Uterus (tissue), 4 donors: ENCODE results near the gene SLC66A2. TPM values are rescaled to one million over a fixed set of nuclear protein-coding genes. Genes with fewer than 3 reads are reported as not detected.

ENCODE experiments used
- DNase-seq, 2 donors: peaks; one replicate each; pipeline ENCODE4 v3.0.0-alpha.2; 2019 to 2020
- H3K27ac ChIP-seq, 2 donors: fragments of 200-600 bp; sonication (generic); 1 replicate in 1 of 2; 2 replicates in 1 of 2; pipeline ENCODE4 v1.5.1; 2016 to 2018
- H3K27me3 ChIP-seq, 2 donors: fragments of 200-600 bp; sonication (generic); one replicate each; pipeline ENCODE4 v1.5.1; 2018 to 2019; ENCODE audit warnings: control low read depth in 1 of 2
- H3K36me3 ChIP-seq, 2 donors: fragments of 200-600 bp; sonication (generic); one replicate each; pipeline ENCODE4 v1.5.1; 2019; ENCODE audit warnings: control low read depth in 1 of 2
- H3K4me1 ChIP-seq, 2 donors: fragments of 200-600 bp; sonication (generic); one replicate each; pipeline ENCODE4 v1.5.1; 2018 to 2019; ENCODE audit warnings: control low read depth in 1 of 2
- H3K4me3 ChIP-seq, 2 donors: fragments of 200-600 bp; sonication (generic); 1 replicate in 1 of 2; 2 replicates in 1 of 2; pipeline ENCODE4 v1.5.1; 2018 to 2019; ENCODE audit warnings: mild to moderate bottlenecking in 1 of 2
- H3K9me3 ChIP-seq, 2 donors: fragments of 200-600 bp; sonication (generic); one replicate each; pipeline ENCODE4 v1.5.1; 2019; ENCODE audit warnings: control low read depth in 1 of 2
- CTCF ChIP-seq, 4 experiments: fragments of 200-600 bp in 2 of 4; fragments of 450-650 bp in 2 of 4; sonication (generic) in 2 of 4; IDR thresholded peaks; one replicate each; pipeline ENCODE4 v1.5.1; 2016 to 2019; ENCODE audit warnings: antibody characterized with exemption in 4 of 4, mild to moderate bottlenecking in 2 of 4, moderate library complexity in 1 of 4
- POLR2A ChIP-seq, 2 donors: fragments of 450-650 bp; IDR thresholded peaks; one replicate each; pipeline ENCODE4 v1.6.1; 2016; ENCODE audit warnings: antibody characterized with exemption in 2 of 2, mild to moderate bottlenecking in 1 of 2, moderate library complexity in 1 of 2
- intact Hi-C: fragments of 100-400 bp; cut with DNase I; formaldehyde crosslinking; loops from one replicate; pipeline ENCODE4 v1.15.1; 2023; ENCODE audit warnings: low total_unique reads
- total RNA-seq, 4 donors: library from RNA; depleted of rRNA in 3 of 4; stranded (reverse); fragments of >200 nt in 3 of 4; gene quantifications; one replicate each; pipeline versions ENCODE4 v1.1.0 to v1.2.4, GENCODE V29; 2014 to 2023
- donor health status: DM: yes; HTN: yes; CAD: no.

SLC66A2 gene
- total RNA-seq, 4 donors from 2014 or later, result 20.3 to 42.5 (median 32.5) TPM

- H3K4me1 ChIP-seq, result no peaks in the 10 kb centered on the region
- H3K27ac ChIP-seq, result no peak overlapping the region
- no peak overlapping the region for H3K4me3 ChIP-seq
- intact Hi-C loops, result no loop called here
- no peaks in the 10 kb centered on the region for H3K27me3 ChIP-seq
- DNase-seq, result no peak
- TF ChIP-seq POLR2A (IDR thresholded peaks at IDR 0.05) (no peak), CTCF (IDR thresholded peaks at IDR 0.05) (no peak)
- no peaks in the 10 kb centered on the region for H3K36me3 ChIP-seq
- no peaks in the 10 kb centered on the region for H3K9me3 ChIP-seq
Measured at GRCh38 chr18:79877163-79878091, 74.0 kb downstream of the SLC66A2 start.

- H3K4me3 ChIP-seq, result no peak overlapping the region
- H3K27me3 ChIP-seq, result no peaks in the 10 kb centered on the region
- DNase-seq, result no peak
- no peak overlapping the region for H3K27ac ChIP-seq
- intact Hi-C loops, result no loop called here
- no peaks in the 10 kb centered on the region for H3K4me1 ChIP-seq
- no peaks in the 10 kb centered on the region for H3K36me3 ChIP-seq
- TF ChIP-seq CTCF (IDR thresholded peaks at IDR 0.05) (no peak), POLR2A (IDR thresholded peaks at IDR 0.05) (no peak)
- no peaks in the 10 kb centered on the region for H3K9me3 ChIP-seq
Measured at GRCh38 chr18:79876497-79876896, 75.0 kb downstream of the SLC66A2 start.

GRCh38 chr18:79875931-79876461 lies 75.5 kb downstream of the SLC66A2 start:
- Histone ChIP-seq H3K27me3 (no peaks in the 10 kb centered on the region), H3K4me3 (no peak overlapping the region), H3K27ac (no peak overlapping the region), H3K9me3 (no peaks in the 10 kb centered on the region), H3K4me1 (no peaks in the 10 kb centered on the region), H3K36me3 (no peaks in the 10 kb centered on the region)
- intact Hi-C loops, result no loop called here
- TF ChIP-seq CTCF (IDR thresholded peaks at IDR 0.05) (no peak), POLR2A (IDR thresholded peaks at IDR 0.05) (no peak)
- DNase-seq, result no peak

- TF ChIP-seq CTCF (IDR thresholded peaks at IDR 0.05) (no peak), POLR2A (IDR thresholded peaks at IDR 0.05) (no peak)
- Histone ChIP-seq H3K4me1 (no peaks in the 10 kb centered on the region), H3K36me3 (no peaks in the 10 kb centered on the region), H3K9me3 (no peaks in the 10 kb centered on the region), H3K4me3 (no peak overlapping the region), H3K27ac (no peak overlapping the region), H3K27me3 (no peaks in the 10 kb centered on the region)
- DNase-seq, result no peak
- intact Hi-C loops, result no loop called here
Measured at GRCh38 chr18:79875531-79875919, 75.9 kb downstream of the SLC66A2 start.
